Fibroblast of skin of abdomen (primary cell): ENCODE data around the gene UAP1L1.

Source experiments
- DNase-seq: peaks from one replicate; pipeline ENCODE4 v3.0.0-alpha.2; 2013

UAP1L1 gene

DNA sequence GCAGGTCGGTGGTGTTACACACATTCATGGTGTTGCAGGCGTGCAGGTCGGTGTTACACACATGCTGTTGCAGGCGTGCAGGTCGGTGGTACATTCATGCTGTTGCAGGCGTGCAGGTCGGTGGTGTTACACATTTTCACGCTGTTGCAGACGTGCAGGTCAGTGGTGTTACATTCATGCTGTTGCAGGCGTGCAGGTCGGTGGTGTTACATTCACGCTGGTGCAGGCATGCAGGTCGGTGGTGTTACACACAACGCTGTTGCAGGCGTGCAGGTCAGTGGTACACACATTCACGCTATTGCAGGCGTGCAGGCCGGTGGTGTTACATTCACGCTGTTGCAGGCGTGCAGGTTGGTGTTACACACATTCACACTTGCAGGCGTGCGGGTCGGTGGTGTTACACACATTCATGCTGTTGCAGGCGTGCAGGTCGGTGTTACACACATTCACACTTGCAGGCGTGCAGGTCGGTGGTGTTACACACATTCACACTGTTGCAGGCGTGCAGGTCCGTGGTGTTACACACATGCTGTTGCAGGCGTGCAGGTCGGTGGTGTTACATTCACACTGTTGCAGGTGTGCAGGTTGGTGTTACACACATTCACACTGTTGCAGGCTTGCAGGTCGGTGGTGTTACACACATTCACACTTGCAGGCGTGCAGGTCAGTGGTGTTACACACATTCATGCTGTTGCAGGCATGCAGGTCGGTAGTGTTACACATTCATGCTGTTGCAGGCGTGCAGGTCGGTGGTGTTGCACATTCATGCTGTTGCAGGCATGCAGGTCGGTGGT is 26.1 kb downstream of the UAP1L1 start:
- no peak for DNase-seq

DNA sequence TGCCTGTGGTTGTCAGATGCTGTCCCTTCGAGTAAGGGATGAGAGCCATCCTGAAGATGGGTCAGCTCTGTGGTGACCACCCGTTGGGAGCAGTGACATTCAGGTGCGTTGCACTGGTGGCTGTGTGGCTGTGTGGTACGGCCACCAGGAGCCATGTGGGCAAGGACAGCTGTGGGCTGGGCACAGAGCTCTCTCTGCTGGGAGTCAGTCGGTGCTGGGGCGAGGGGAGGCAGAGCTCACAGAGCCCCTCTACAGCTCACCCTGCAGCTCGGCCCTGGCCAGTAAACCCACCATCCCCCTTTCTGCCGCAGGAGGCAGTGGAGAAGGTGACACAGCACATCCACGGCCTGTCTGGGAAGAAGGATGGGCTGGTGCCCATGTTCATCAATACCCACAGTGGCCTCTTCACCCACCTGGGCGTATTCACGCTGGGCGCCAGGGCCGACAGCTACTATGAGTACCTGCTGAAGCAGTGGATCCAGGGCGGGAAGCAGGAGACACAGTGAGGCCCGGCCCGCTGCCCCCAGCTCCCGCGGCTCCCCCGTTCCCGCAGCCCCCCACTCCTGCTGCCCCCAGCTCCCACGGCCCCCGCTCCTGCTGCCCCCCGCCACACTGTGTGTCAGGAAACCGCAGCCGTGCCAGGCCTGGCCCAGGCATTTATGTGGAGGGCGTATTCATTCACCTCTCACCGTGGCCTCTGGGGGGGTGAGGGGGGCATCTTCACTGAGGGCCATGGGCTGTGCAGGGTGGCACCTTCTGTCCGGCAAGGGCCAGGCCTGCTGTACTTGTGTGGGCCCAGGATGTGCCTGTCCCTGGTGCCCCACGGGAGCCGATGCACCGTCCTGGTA is 28.7 kb downstream of the UAP1L1 start:
- DNase-seq = no peak

DNA sequence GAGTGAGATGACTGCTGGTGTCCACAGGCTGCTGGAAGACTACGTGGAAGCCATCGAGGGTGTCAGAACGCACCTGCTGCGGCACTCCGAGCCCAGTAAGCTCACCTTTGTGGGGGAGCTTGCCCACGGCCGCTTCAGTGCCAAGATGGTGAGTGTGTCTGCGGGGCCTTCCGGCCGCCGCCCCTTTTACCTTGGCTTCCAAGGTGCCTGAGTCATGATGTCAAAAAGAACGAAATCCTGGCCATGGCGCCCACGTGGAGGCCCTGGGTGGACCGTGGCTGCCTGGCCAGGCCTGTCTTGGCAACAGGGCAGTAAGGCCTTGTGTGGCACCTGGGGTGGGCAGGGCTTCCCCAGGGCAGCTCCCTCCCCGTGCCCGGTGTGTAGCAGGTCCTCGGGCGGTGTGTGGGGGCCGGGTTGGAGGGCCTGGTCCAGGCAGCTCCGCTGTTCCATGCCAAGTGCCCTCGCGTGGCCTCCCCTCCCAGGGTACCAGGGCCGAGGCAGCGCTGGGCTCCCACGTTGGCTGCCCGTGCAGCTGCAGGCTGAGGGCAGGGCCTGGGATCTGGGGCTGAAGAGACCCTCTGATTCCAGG is 29.4 kb downstream of the UAP1L1 start:
- no peak for DNase-seq

DNA sequence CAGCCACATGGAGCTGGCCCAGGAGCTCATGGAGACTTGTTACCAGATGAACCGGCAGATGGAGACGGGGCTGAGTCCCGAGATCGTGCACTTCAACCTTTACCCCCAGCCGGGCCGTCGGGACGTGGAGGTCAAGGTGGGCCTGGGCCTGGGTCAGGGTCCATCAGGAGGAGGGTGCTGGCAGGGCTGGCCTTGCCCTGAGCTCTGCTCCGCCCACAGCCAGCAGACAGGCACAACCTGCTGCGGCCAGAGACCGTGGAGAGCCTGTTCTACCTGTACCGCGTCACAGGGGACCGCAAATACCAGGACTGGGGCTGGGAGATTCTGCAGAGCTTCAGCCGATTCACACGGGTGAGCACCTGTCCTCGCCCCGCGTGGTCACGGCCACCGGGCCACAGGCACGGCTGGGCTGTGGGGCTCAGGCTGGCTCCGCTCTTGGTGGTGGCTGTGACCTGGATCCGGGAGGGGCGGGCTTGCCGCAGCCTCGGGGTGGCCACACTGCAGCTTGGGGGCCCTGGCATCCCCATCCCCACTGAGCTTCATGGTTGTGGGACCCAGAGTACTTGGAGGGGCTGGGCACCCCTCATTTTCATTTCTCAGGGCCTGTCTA is 30.1 kb downstream of the UAP1L1 start:
- DNase-seq = no peak

DNA sequence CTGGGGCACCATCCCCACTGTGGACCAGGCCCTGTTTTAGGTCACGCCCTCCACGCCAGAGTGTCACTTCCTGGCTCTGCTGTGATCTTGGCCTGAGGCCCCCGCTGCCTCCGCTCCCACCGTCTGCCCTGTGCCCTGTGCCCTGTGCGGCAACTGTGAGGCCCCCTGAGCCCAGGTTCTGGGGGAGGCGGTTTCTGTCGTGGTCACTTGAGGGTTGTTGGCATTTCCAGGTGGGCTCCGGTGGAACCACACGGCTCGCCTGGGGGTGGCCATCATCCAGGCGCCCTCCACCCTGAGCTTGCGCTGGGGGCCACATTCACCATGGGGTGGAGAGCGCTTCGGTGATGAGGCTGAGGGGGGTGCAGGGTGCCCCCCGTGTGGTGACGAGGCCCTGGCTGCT is 30.7 kb downstream of the UAP1L1 start:
- no peak for DNase-seq

DNA sequence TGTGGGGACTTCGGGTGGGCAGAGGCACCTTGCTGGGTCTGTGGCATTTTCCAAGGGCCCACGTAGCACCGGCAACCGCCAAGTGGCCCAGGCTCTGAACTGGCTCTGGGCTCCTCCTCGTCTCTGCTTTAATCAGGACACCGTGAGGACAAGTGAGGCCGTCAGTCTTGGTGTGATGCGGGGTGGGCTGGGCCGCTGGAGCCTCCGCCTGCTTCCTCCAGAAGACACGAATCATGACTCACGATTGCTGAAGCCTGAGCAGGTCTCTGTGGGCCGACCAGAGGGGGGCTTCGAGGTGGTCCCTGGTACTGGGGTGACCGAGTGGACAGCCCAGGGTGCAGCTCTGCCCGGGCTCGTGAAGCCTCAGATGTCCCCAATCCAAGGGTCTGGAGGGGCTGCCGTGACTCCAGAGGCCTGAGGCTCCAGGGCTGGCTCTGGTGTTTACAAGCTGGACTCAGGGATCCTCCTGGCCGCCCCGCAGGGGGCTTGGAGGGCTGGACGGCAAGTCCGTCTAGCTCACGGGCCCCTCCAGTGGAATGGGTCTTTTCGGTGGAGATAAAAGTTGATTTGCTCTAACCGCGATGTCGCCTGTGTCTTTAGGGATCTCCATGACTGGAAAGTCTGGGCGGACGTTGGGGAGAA is 31.4 kb downstream of the UAP1L1 start:
- DNase-seq = no peak

DNA sequence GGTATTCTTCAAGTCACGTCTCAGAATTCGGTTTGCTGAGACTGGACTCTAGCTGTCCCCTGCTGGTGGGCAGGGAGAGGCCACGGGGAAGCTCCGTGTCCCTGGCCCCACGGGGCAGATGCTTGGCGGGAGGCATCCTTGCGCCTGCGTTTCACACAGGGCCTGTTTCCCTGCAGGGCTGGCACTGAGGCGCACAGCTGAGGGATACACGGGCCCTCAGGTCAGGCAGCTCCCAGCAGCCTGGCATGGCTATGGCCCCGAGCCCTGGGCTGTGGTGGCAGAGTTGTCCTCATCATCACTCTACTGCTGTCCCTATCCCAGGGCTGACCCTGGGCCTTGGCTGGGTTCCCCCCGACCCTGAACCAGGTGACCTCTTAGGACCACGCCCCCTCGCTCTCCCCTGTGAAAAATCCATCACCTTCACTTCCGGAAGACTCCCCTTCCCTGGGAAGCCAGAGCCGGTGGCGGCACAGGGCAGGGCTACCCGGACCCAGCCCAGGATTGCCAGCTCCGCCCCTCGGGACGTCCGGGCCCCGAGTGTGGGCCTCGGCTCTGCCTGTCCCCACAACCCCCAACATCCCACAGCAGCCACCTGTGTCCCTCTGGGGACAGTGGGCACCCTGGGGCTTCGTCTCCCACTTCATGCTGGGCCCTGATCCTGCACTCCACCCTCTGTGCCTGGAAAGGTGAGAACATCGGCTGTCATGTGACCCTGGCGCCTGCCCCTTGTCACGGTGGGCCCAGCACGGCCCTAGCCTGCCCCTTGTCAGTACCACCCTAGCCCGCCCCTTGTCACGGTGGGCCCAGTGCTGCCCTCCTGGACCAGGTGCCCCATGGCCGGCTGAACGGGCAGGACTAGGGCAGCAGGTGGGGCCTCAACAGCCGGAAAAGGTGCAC is 32.2 kb downstream of the UAP1L1 start:
- no peak for DNase-seq

DNA sequence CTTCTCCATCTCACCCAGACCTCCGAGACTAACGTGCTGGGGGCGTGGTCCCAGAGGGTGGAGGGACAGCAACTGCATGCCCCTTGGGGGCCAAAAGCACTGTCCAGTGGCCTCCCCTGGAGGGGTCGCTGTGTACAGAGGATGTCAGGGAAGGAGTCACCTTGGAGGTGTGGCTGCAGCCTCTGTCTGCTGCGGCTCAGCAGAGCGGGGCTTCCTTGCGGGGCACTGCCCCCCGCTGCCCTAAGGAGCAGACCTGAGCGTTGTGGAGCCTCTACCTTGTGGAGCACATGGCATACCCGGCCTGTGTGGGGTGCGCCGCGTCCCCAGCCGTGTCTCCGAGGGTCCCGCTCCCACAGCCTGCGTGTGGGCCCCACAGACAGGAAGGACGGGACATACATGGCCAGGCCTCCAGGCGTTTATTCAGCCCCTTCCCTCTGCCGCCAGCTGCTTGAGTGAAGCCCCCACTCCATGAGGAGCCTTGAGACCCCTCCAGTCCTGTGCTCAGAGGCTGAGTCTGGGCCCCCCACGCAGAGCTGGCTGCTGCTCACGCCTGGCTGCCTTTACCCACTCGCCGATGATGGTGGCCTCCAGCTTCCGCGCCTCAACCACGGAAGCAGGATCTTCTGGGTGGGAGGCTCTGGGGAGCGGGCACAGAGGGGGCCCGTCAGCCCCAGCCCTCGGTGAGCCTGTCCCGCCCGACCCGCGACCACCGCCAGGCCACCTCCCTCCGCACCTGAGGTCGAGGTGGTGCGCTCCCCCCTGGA is 33.0 kb downstream of the UAP1L1 start:
- DNase-seq = no peak

DNA sequence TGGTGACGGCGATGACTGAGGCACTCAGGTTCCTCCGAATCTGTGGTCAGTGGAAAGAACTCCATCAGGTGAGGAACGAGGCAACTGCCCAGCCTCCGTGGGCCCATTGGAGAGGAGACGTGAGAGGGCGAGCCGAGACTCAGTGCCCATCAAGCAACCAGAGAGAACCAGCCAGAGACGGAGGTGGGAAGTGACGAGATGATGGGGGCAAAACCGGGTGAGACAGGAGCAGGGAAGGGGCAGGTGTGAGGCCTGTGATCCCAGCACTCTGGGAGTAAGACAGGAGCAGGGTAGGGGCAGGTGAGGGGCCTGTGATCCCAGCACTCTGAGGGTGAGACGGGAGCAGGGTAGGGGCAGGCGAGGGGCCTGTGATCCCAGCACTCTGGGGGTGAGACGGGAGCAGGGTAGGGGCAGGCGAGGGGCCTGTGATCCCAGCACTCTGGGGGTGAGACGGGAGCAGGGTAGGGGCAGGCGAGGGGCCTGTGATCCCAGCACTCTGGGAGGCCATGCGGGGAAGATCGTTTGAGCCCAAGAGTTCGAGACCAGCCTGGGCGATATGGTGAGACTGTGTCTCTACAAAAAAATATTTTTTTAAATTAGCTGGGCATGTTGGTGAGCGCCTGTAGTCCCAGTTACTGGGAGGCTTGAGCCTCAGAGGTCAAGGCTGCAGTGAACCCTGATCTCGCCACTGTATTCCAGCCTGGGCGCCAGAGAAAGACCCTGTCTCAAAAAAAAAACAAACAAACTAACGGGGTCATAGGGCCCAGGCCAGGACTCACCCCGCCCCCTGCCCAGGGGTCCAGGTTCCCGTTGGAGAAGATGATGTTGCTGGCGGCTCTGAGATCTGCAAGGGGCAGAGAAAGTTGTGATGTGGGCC is 33.8 kb downstream of the UAP1L1 start:
- no peak for DNase-seq

DNA sequence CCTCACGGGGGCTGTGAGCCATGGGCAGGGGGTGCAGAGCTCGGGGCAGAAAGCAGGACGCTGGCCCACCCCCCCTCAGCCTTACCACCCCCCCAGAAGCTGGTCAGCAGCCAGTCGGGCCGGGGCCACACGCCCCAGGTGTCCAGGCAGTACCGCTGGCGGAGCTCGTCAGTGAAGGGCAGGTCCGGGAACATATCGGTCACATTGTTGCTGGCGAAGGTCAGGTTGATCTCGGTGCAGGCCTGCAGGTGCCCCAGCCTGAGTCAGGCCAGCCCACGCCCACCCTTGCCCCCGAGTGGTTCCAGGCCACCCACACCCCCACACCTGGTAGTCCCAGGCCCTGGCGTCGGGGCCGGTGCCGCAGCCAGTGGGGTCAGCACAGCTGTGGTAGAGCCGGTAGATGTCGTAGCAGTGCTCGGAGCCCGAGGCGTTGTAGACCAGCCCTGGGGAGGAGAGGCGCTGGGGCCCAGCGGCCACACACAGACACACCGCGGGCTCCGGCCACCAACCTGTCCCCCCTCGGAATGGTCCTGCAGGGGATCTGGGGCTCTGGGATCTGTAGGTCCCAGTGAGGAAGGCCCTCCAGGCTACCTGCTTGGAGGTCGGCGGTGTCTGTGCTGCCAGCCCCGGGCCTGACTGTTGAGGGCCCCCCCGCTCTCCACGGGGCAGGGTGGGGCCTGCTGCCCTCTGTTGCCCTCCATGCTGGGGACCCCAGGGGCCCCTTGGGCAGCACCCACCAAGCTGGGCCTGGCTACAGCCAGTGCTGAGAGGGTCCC is 34.7 kb downstream of the UAP1L1 start:
- no peak for DNase-seq

DNA sequence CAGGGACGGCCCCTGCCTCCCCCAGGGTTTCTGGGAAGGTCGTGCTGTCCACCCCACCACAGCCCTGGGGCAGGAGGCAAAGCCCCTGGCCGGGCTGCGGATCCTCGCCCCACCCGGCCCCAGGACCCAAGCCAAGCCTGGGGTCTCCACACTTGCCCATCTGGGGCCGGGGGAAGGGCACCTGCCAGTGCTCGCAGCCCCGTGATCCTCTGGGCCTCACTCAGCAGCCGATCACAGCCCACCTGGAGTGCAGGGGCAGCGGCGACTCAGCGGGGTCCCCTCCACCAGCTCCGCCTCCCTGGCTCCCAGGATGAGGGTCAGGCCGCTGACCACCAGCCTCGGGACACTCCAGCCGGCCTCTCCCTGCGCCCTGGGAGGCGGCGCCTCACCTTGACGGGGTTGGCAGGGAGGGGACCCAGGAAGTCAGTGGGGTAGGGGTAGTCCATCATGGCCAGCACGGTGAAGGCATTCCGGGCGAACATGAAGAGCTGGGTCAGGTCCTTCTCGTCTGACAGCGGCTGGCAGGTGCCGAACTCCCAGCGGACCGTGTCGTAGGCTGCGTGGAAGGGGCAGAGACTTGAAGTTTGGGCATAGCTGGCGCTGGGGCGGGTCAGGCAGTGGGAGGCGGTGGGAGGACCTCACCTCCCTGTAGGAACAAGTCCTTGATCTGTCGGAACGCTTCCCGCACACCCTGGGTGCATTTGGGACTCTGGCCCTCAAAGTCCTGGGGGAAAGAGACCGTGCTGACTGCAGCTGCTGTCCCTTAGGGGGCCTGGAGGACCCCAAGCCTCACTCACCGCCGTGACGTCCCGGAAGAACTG is 35.5 kb downstream of the UAP1L1 start:
- DNase-seq = no peak

DNA sequence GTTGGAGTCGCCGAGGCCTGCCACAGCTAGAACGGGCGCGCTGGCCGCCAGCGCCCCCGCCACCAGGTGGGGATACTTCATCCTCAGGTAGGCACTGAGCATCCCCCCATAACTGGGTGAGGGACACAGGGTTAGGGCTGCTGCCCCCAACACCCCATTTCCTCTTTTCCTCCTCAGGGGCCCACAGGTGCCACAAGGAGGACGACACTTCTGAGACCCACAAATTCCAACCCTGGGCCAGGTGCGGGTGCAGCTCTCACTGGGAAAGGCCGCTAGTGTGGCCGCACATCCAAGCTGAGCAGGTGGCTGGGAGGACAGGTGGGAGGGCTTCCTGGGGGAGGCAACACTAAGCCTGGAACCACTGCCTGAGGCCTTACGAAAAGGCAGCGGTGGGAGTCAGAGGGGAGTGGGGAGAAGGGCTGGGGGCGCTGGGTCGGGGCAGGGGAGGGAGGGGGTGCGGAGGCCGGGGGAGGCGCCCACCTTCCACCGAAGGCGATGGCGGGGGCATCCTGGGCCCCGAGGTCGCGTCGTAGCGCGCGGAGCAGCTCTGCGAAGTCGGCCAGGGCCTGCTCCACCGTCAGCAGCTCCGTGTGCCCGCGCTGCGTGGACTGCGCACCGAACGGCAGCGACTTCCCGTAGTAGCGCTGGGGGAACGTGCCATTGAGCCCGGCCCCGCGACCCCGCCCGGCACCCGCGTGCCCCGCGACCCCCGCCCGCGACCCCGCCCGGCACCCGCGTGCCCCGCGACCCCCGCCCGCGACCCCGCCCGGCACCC is 36.3 kb downstream of the UAP1L1 start:
- no peak for DNase-seq

DNA sequence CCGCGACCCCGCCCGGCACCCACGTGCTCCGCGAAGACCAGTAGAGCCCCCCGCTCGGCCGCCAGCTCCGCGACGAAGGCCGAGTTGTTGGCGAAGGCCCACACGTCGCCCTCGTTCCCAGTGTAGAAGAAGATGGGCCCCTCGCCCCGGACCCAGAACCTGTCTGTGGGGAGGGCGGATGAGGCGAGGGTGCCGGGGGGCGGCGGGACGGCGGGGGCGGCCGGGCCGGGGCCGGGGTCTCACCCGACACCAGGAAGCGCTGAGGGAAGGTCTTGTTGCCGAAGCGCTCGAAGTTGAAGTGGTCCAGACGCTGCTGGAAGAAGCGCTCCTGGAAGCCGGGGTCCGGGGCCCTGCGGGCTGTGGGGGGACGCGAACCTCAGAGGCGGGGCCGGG is 36.9 kb downstream of the UAP1L1 start:
- DNase-seq = no peak

DNA sequence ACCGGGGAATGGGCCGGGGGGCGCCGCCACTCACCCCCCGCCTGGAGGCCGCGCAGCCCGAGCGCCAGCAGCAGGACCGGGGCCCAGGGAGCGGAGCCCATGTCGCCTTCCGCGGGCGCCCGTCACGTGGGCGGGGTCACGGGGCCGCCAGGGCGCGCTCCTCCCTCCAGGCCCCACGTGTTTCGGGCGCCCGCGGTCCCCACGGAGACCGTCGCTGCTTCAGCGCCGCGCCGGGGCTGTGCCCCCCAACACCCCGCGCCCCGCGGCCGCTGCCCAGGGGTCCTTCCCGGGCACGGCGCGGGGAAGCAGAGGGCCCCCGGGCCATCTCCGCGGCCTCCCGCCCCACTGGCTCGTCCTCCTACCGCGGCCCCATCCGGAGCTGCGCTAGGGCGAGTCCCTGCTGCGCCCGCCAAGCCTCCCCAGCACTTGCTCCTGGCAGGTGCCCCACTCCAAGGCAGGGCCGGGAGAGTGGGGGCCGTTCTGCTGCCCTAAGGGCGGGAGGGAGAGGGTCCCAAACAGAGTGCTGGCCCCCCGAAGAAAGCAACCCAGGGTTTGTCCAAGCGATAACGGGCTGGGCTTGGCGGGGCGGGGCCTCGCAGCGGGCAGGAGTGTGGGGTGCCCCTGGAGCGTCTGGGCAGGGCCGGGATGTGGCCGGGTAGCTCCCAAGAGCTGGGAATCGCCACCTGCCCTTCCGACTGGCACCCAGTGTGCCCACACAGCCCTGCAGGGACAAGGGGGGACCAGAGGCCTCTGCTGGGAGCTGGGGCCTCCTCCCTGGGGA is 37.5 kb downstream of the UAP1L1 start, which contains the start of gene DPP7:
Gene DPP7, minus strand, starts transcription at position 121 of the 781 bp plus-strand sequence. Its CDS starts 20 bp downstream, at position 101.
- peak; percentile 40 for DNase-seq

DNA sequence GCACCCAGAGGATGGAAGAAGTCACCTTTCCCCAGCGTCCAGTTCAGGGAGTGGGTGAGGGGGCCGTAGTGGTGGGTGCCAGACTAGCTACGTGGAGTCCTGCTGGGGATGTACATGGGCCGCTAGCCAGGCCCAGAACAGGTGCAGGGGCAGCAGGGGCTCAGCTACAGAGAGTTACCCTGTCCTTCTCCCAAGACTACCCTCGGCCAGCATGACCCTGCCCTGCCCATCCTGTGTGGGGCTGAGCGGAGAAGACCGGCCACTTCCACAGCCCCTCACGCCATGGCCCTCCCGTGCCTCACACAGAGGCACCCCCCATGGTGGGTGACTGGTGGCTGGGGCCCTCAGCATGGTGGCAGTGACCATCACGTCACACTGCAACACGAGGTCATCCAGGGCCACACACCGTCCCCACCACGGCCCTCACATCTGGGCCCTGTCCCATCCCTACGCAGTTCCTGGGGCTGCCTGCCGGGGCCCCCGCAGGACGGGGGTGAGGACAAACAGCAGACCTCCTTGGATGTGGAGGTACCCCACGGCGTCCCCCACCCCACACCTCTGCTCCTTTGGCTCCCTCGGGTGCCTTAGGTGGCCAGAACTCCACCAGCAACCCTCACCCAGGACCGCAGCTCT is 38.2 kb downstream of the UAP1L1 start:
- no peak for DNase-seq
